Activated CD8-positive, alpha-beta memory T cell treated with anti-CD3 and anti-CD28 coated beads, Interleukin-2, amount 10 ng/mL, durations not matched to agents 7 days and 5 days (primary cell): ENCODE measurements around the gene USP34. TPM values are rescaled to one million over a fixed set of nuclear protein-coding genes. Genes with fewer than 3 reads are reported as not detected.
A peak's percentile ranks its signal among the peaks of the same experiment; 100 is the strongest.
"Not testable (repeated sequence)": the region's sequence is repeated elsewhere in the genome, so short reads cannot be mapped to it uniquely, and the experiment has no call there.

Experiments used
- ATAC-seq: fragments of 150-1000 bp; cut with Tn5 transposase; one replicate; pipeline ENCODE4 v1.10.0; 2021; ENCODE audit warnings: moderate library complexity
- CTCF ChIA-PET: fragments of 350-600 bp; sonication (Branson Sonifier 250); formaldehyde crosslinking; loops from one replicate; lab custom pipeline; 2021; ENCODE audit warnings: antibody characterized with exemption; lab: Charles Lee
- DNase-seq: peaks from one replicate; pipeline ENCODE4 v3.0.0-alpha.2; 2020
- H3K27ac Mint-ChIP-seq: one replicate; pipeline ENCODE4 v1.8.0; 2021; ENCODE audit warnings: mild to moderate bottlenecking, mixed read lengths
- H3K27me3 Mint-ChIP-seq: one replicate; pipeline ENCODE4 v1.8.0; 2021; ENCODE audit warnings: mixed read lengths
- H3K36me3 Mint-ChIP-seq: one replicate; pipeline ENCODE4 v1.8.0; 2021; ENCODE audit warnings: mild to moderate bottlenecking, mixed read lengths
- H3K4me1 Mint-ChIP-seq: one replicate; pipeline ENCODE4 v1.8.0; 2021; ENCODE audit warnings: mixed read lengths
- H3K4me3 Mint-ChIP-seq: one replicate; pipeline ENCODE4 v1.8.0; 2021; ENCODE audit warnings: mild to moderate bottlenecking, moderate library complexity, mixed read lengths
- H3K9me3 Mint-ChIP-seq: one replicate; pipeline ENCODE4 v1.8.0; 2022; ENCODE audit warnings: low read depth, mixed read lengths
- total RNA-seq, 2 experiments: library from RNA; stranded (reverse); gene quantifications; one replicate each; pipeline ENCODE4 v1.2.3, GENCODE V29; 2021

Gene USP34
- total RNA-seq, 2 experiments from 2014 or later, result 70.3 to 93.7 TPM

DNA sequence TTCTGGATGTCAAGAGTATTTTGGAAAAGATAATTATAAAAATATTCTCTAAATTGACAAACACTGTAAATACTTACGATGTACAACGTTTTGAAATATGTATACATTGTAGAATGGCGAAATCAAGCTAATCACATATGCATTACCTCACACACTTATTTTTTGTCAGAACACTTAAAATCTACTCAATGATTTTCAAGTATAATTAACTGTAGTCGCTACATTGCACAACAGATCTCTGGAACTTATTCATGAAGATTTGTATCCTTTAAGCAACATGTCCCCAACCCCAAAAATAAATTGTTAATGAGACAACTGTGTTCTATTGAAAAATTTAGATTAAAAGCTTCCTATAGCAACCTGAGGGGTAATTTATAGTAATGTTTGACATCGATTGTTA is 249.1 kb downstream of the USP34 start:
- Mint-ChIP-seq H3K27ac (no peak overlapping the region), H3K27me3 (no peaks in the 10 kb centered on the region), H3K4me3 (no peak overlapping the region), H3K9me3 (no peaks in the 10 kb centered on the region), H3K36me3 (peaks cover 49% of the 10 kb centered on the region), H3K4me1 (peaks cover 7% of the 10 kb centered on the region)
- CTCF ChIA-PET, result no interaction called here
- no peak for ATAC-seq
- no peak for DNase-seq

DNA sequence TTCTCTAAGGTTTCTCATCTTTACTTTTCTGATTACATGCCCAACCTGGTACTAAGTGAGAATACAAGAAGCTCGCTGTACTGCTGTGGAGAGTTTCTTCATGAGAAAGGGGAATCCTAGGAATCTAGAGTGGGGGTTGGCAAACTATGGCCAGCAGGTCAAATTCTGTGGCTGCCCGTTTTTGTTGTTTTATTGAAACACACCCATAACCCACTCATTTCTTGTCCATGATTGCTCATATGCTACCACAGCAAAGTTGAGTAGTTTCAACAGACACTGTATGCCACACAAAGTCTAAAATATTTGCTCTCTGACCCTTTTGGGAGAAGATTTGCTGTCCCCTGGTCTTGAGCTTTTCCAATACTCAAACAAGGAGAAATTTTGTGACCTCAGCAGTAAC is 250.1 kb downstream of the USP34 start:
- CTCF ChIA-PET, result interaction anchor here (0.7 kb wide), 1 partner anchor 221 kb away, joined by 3 read pairs; no protein-coding TSS in a partner anchor
- Mint-ChIP-seq H3K27me3 (no peaks in the 10 kb centered on the region), H3K4me3 (no peak overlapping the region), H3K4me1 (peaks cover 2% of the 10 kb centered on the region), H3K9me3 (no peaks in the 10 kb centered on the region), H3K36me3 (peaks cover 48% of the 10 kb centered on the region), H3K27ac (no peak overlapping the region)
- no peak for DNase-seq
- no peak for ATAC-seq

DNA sequence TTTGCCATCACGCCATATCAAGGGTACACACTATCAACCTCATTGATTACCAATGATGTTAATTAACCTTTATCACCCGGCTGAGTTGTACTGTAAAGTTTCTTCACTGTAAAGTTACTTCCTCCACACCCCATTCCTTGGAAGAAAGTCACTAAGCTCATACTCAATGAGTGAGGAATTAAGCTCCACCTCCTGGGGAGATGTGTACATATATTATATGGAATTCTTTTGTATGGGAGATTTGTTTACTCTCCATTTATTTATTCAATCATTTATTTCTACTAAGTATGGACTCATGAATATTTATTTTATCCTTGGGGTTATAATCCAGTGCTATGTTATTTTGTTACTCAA is 252.1 kb downstream of the USP34 start:
- Mint-ChIP-seq H3K4me3 (no peak overlapping the region), H3K27me3 (no peaks in the 10 kb centered on the region), H3K4me1 (peaks cover 2% of the 10 kb centered on the region), H3K27ac (no peak overlapping the region), H3K9me3 (no peaks in the 10 kb centered on the region), H3K36me3 (peaks cover 43% of the 10 kb centered on the region)
- DNase-seq (no peak), ATAC-seq (no peak)
- CTCF ChIA-PET, result no interaction called here

DNA sequence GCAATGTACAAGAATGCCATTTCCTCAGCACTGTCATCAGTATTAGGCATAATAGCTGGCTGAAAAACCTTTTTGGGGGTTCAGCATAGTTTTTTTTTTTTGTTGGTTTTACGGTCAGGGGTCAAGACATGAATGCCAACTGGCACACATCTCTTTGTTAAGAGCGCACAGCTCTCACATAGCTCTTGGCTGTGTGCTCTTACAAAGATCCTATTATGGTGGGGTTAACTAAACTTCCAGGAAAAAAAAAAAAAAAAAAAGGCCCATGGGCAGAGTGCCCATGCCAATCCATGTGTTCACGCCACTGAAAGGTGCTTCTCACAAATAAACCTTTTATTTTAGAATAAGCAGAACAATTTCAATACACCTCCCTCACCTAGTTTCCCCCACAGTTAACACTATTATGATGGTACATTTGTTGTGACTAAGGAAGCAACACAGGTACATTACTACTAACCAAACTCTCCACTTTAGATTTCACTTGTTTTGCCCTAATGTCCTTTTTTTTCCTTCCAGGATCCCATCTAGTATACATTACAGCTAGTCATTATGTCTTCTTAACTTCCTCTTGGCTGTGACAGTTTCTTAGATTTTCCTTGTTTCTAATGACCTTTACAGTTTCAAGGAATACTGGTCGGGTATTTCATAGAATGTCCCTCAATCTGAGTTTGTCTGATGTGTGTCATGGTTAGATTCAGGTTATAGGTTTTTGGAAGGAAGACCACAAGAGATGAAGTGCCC is 252.6 kb downstream of the USP34 start:
- Mint-ChIP-seq H3K4me1 (peaks cover 2% of the 10 kb centered on the region), H3K4me3 (no peak overlapping the region), H3K27me3 (no peaks in the 10 kb centered on the region), H3K36me3 (peaks cover 43% of the 10 kb centered on the region), H3K9me3 (no peaks in the 10 kb centered on the region), H3K27ac (no peak overlapping the region)
- CTCF ChIA-PET, result interaction anchor here (0.7 kb wide), 1 partner anchor 12 kb away, joined by 3 read pairs; no protein-coding TSS in a partner anchor
- no peak for DNase-seq
- no peak for ATAC-seq

DNA sequence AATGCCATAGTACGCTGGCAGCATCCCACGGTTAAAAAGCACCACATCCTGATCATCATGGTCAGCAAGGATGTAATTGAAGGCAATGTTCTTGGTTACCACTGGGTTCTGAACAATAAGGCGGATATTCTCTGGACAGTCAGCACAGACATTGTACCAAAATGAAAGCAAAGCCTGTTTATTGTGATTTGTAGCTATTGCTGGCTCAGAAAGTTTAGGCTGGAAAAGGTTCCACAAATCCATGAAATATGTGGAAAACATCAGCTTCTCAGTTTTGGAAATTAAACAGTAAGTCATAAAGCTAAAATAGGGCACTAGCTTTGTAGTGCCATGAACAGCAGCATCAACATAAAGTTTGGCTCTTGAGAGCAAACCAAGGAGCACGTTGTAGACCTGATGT is 256.7 kb downstream of the USP34 start:
- CTCF ChIA-PET, result no interaction called here
- DNase-seq (no peak), ATAC-seq (no peak)
- Mint-ChIP-seq H3K36me3 (peaks cover 20% of the 10 kb centered on the region), H3K27me3 (no peaks in the 10 kb centered on the region), H3K27ac (no peak overlapping the region), H3K9me3 (no peaks in the 10 kb centered on the region), H3K4me1 (no peaks in the 10 kb centered on the region), H3K4me3 (no peak overlapping the region)

DNA sequence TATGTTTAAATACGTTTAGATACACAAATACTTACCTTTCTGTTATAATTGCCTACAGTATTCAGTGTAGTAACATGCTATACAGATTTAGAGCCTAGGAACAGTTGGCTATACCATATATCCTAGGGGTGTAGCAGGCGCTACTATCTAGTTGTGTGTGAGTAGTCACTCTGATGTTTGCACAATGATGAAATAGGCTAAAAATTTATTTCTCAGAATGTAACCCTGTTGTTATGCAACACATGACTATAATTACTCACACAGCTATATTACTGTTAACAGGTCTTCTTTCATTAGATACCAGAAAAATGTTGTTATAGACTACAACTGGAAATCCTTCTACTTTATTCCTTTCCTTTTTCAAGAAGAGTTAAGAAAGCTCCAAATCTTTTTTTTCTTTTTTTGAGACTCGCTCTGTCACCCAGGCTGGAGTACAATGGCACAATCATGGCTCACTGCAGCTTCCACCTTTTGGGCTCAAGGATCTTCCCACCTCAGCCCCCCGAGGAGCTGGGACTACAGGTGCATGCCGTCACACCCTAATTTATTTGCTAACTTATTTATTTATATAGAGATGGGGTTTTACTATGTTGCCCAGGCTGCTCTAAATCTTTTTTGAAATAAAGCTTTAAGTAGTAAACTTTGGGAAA is 260.4 kb downstream of the USP34 start:
- H3K36me3 Mint-ChIP-seq, result peaks cover 20% of the 10 kb centered on the region
- no peaks in the 10 kb centered on the region for H3K27me3 Mint-ChIP-seq
- no peak overlapping the region for H3K4me3 Mint-ChIP-seq
- H3K4me1 Mint-ChIP-seq, result no peaks in the 10 kb centered on the region
- ATAC-seq (no peak), DNase-seq (no peak)
- H3K9me3 Mint-ChIP-seq, result no peaks in the 10 kb centered on the region
- no peak overlapping the region for H3K27ac Mint-ChIP-seq
- CTCF ChIA-PET, result interaction anchor here (1.8 kb wide), 1 partner anchor 32 kb away, joined by 3 read pairs; no protein-coding TSS in a partner anchor

DNA sequence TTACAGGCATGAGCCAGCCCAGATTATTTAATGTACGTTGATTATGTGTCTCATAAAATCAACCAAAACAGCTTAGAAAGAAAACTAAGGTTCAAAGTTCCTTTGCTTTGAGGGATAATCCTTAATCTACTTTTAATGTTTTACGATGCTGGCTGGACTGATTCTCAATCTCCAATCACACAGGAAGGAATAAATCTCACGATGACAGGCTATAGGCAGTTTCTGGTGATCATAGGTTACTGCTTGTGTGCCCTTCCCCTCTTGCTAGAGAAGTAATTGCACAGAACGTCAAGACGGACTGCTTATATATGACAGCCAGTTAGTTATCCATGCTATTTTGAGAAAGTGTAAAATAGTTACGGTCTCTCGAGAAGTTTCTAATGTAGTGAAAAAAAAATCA is 265.8 kb downstream of the USP34 start:
- Mint-ChIP-seq H3K9me3 (no peaks in the 10 kb centered on the region), H3K4me3 (no peak overlapping the region), H3K4me1 (no peaks in the 10 kb centered on the region), H3K36me3 (peaks cover 36% of the 10 kb centered on the region), H3K27ac (no peak overlapping the region), H3K27me3 (no peaks in the 10 kb centered on the region)
- CTCF ChIA-PET, result no interaction called here
- no peak for DNase-seq
- no peak for ATAC-seq

DNA sequence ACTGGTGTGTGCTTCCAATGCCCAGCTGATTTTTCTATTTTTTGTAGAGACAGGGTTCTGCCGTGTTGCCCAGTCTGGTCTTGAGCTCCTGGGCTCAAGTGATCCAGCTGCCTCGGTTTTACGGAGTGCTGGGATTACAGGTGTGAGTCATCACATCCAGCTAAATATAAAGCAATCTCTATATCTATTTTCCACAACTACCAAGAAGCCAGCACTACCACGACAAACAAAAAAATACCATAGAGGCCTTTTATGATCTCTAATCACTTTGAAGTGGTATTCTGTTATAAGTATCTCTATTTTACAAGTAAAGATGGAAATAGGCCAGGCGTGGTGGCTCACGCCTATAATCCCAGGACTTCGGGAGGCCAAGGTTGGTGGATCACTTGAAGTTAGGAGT is 274.2 kb downstream of the USP34 start:
- no peaks in the 10 kb centered on the region for H3K27me3 Mint-ChIP-seq
- H3K27ac Mint-ChIP-seq, result no peak overlapping the region
- ATAC-seq, result no peak
- no peak for DNase-seq
- H3K4me1 Mint-ChIP-seq, result peaks cover 10% of the 10 kb centered on the region
- H3K36me3 Mint-ChIP-seq, result peaks cover 29% of the 10 kb centered on the region
- CTCF ChIA-PET, result interaction anchor here (0.8 kb wide), 1 partner anchor 9 kb away, joined by 3 read pairs; no protein-coding TSS in a partner anchor
- no peaks in the 10 kb centered on the region for H3K9me3 Mint-ChIP-seq
- no peak overlapping the region for H3K4me3 Mint-ChIP-seq

DNA sequence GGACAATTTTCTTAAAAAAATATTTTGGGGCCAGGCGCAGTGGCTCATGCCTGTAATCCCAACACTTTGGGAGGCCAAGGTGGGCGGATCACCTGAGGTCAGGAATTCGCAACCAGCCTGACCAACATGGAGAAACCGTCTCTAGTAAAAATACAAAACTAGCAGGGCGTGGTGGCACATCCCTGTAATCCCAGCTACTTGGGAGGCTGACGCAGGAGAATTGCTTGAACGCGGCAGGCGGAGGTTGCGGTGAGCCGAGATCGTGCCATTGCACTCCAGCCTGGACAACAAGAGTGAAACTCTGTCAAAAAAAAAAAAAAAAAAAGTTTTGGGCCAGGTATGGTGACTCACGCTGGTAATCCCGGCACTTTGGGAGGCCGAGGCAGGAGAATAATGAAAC is 276.2 kb downstream of the USP34 start:
- peaks cover 41% of the 10 kb centered on the region for H3K36me3 Mint-ChIP-seq
- DNase-seq, H3K27me3 Mint-ChIP-seq, ATAC-seq, H3K9me3 Mint-ChIP-seq, CTCF ChIA-PET, H3K27ac Mint-ChIP-seq, H3K4me3 Mint-ChIP-seq: not testable (repeated sequence)
- peaks cover 13% of the 10 kb centered on the region for H3K4me1 Mint-ChIP-seq

DNA sequence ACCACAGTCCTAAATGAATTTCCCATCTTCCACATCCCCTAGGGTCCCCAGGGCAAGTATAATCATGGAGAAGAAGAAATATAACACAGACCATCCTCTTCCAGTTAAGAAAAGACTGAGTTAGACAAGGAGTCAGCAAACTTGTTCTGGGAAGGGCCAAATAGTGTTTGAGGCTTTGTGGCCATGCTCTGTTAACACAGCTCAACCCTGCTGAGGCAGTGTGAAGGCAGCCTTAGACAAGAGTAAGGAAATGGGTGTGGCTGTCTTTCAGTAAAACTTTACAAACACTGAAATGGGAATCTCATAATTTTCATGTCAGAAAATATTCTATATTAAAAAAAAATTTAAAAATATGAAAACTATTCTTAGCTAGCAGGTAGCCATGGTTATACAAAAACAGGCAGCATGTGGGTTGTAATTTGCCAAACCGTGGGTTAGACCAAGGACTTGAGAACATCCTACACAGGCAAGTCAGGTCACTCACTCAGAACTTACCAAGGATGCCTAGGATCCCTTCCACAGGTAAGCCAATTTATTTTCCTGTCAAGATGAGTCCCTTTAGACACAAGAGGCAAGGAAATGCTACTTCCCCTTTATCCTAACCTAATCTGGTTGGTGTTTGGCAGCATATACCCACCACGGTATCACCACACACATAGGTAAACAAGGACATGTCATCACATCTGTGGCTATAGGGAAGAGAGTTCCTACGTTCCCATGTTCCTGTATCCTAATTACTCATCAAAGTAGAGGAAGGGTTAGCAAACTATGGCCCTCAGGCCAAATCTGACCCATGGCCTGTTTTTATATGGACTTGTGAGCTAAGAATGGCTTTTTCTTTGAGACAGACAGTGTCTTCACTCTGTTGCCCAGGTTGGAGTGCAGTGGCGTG is 277.0 kb downstream of the USP34 start:
- Mint-ChIP-seq H3K27me3 (no peaks in the 10 kb centered on the region), H3K4me3 (no peak overlapping the region), H3K9me3 (no peaks in the 10 kb centered on the region), H3K4me1 (peaks cover 13% of the 10 kb centered on the region), H3K27ac (peak overlapping the region; percentile 76), H3K36me3 (peaks cover 40% of the 10 kb centered on the region)
- CTCF ChIA-PET, result interaction anchor here (1.2 to 1.4 kb wide), 2 partner anchors 15 to 19 kb away, joined by 3 to 7 read pairs; no protein-coding TSS in a partner anchor
- DNase-seq (peak; percentile 51), ATAC-seq (peak; percentile 74)

DNA sequence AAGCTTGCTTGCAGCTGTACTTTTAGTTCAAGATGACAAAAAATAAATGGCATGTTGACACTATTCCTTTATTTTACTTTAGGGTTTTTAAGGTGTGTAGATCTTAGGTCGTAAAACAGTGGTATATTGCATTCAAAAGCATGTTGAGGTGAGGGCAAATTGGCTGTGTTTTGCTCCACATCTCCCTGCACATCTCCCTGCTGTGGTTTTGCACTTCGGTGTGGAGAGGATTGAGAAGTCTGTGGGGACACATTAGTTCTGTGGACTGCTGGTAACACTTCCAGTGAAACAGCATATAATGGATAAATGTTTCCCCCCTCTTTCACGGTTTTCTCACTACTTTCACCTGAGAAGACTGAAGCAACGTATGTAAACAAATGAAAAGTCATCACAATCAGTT is 283.8 kb downstream of the USP34 start:
- H3K27ac Mint-ChIP-seq, result no peak overlapping the region
- no peak overlapping the region for H3K4me3 Mint-ChIP-seq

DNA sequence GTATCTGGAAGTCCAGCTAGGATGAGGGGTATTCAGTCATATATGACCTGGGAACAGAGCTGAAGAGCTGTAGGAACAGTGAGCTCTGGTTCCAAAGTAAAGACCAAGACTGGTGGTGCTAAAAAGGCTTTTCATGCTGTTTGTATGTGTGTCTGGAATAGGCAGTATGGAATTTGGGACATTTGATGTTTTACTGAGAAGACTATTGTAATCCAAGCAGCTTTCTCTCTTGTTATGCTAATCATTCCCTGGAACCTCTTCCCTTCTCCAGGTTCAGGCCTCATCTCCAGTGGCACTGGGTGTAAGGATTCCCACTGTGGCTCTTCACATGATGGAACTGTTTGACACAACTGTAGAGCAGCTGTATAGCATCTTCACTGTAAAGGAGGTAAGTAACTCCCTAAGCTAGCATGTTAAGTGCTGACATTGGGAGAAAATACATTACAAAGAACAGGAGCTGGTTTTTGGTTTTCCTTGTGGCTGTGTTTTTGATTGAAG is 285.6 kb downstream of the USP34 start:
- peaks cover 41% of the 10 kb centered on the region for H3K4me1 Mint-ChIP-seq
- no peaks in the 10 kb centered on the region for H3K9me3 Mint-ChIP-seq
- CTCF ChIA-PET, result no interaction called here
- H3K27ac Mint-ChIP-seq, result no peak overlapping the region
- no peak for DNase-seq
- H3K36me3 Mint-ChIP-seq, result peaks cover 78% of the 10 kb centered on the region
- no peak for ATAC-seq
- H3K27me3 Mint-ChIP-seq, result no peaks in the 10 kb centered on the region
- H3K4me3 Mint-ChIP-seq, result no peak overlapping the region

More for the DNA sequence above, 283.8 kb downstream of the USP34 start:
- CTCF ChIA-PET, result no interaction called here
- Mint-ChIP-seq H3K36me3 (peaks cover 75% of the 10 kb centered on the region), H3K4me1 (peaks cover 27% of the 10 kb centered on the region), H3K27me3 (no peaks in the 10 kb centered on the region), H3K9me3 (no peaks in the 10 kb centered on the region)
- DNase-seq, result no peak
- ATAC-seq, result no peak

DNA sequence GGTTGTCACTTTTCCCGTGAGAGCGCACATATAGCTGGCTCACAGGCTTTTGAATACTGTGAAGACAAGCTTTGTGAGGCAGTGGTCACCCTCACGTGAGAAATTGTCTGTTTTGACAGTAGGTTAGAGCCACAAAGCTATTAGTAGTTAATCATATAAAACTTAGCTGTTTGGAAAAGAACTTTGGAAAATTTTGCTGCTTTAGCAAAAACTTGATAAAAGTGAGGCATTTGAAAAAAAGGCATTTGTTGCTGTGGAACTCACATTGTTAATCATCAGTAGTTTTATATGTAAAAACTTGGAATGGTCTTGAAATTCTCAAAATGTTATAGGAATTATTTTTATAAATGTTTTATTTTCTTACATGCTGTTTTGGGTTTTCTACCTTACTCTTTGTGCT is 286.6 kb downstream of the USP34 start:
- Mint-ChIP-seq H3K27ac (no peak overlapping the region), H3K4me1 (peaks cover 51% of the 10 kb centered on the region), H3K27me3 (no peaks in the 10 kb centered on the region), H3K4me3 (no peak overlapping the region), H3K36me3 (peaks cover 78% of the 10 kb centered on the region), H3K9me3 (no peaks in the 10 kb centered on the region)
- CTCF ChIA-PET, result no interaction called here
- ATAC-seq (no peak), DNase-seq (no peak)
